Activated CD8-positive, alpha-beta memory T cell treated with anti-CD3 and anti-CD28 coated beads for 24 hours (primary cell): ENCODE results near the gene DLEU7.

Source experiments
- DNase-seq: peaks from one replicate; pipeline ENCODE4 v3.0.0-alpha.2; 2020

Gene DLEU7

GRCh38 chr13:50788551-50789210 is 54.8 kb downstream of the DLEU7 start:
- DNase-seq, result no peak

- no peak for DNase-seq
Measured at GRCh38 chr13:50787316-50788195, 55.9 kb downstream of the DLEU7 start.

GRCh38 chr13:50783717-50784290 is 59.7 kb downstream of the DLEU7 start:
- DNase-seq, result no peak

- DNase-seq, result no peak
Measured at GRCh38 chr13:50783066-50783465, 60.4 kb downstream of the DLEU7 start.

- DNase-seq, result no peak
Measured at GRCh38 chr13:50780201-50781015, 63.1 kb downstream of the DLEU7 start.

- DNase-seq, result no peak
Measured at GRCh38 chr13:50779443-50780200, 63.9 kb downstream of the DLEU7 start.
